ENCODE data around the gene ZC3H12C. TPM values are rescaled to one million over a fixed set of nuclear protein-coding genes. Genes with fewer than 3 reads are reported as not detected.

ZC3H12C gene
- total and polyA plus RNA-seq, 10 of the 15 experiments (the other 5 are each of a cell fraction or from before 2014, with no cell fraction given), result 0.31 to 31.0 (median 3.7) TPM

- TF ChIP-seq REST (IDR thresholded peaks at IDR 0.05; ENCODE audit: low read depth, low read length), result no peak
- TF ChIP-seq RUNX3 (IDR thresholded peaks at IDR 0.05; ENCODE audit: low read length), result no peak
Observed at GRCh38 chr11:110165039-110165925, 72.1 kb downstream of the ZC3H12C start (continued).

GRCh38 chr11:110168033-110168803, 75.0 kb downstream of the ZC3H12C start:
- Histone ChIP-seq H3K36me3 (ENCODE audit: control insufficient read depth in 2 of 2, insufficient read depth in 2 of 2, low read length in 1 of 2) (peaks cover 3 to 9% of the 10 kb centered on the region in 2 experiments; a peak in 3 of 4 replicates), H3K9me3 (replicated peaks; ENCODE audit: control insufficient read depth, insufficient read depth, low read length) (no peaks in the 10 kb centered on the region), H3K79me2 (ENCODE audit: control insufficient read depth, insufficient read depth, low read length) (no peaks in the 10 kb centered on the region), H3K27ac (ENCODE audit: control insufficient read depth, insufficient read depth) (no peak overlapping the region), H3K4me2 (ENCODE audit: control insufficient read depth, insufficient read depth) (no peak overlapping the region), H3K9ac (ENCODE audit: control insufficient read depth, insufficient read depth, low read length) (no peak overlapping the region), H3K4me1 (ENCODE audit: control insufficient read depth, insufficient read depth, low read length) (no peaks in the 10 kb centered on the region), H2AFZ (ENCODE audit: control insufficient read depth, low read depth, low read length) (no peak overlapping the region), H4K20me1 (ENCODE audit: control insufficient read depth, insufficient read depth) (peaks cover 2% of the 10 kb centered on the region; the same call in 1 of the 2 replicates), H3K4me3 (no peak overlapping the region), H3K27me3 (replicated peaks in 1 of 2; ENCODE audit: control insufficient read depth in 2 of 2, insufficient read depth in 2 of 2, low read length in 1 of 2) (no peaks in the 10 kb centered on the region)
- 71% methylated on average over 5 of the region's 5 CpGs for WGBS (ENCODE audit: insufficient coverage, insufficient replicate concordance, low lambda C conversion rate, missing lambda C conversion rate)
- ATAC-seq, result no peak
- no peak for TF ChIP-seq ZSCAN29 (IDR thresholded peaks at IDR 0.05)
- TF ChIP-seq RELA (IDR thresholded peaks at IDR 0.05; ENCODE audit: borderline replicate concordance, partially characterized antibody), result no peak
- TF ChIP-seq NFYB (IDR thresholded peaks at IDR 0.05; ENCODE audit: insufficient read depth, low read depth, low read length), result no peak
- no peak for TF ChIP-seq HDAC6 (IDR thresholded peaks at IDR 0.05; ENCODE audit: unreplicated experiment)
- TF ChIP-seq RCOR1 (conservative IDR thresholded peaks at IDR 0.05; ENCODE audit: low read depth, low read length), result no peak
- no peak for TF ChIP-seq JUNB (IDR thresholded peaks at IDR 0.05)
- no peak for TF ChIP-seq SRF (IDR thresholded peaks at IDR 0.05; ENCODE audit: low read depth in 2 of 2, low read length in 2 of 2)
- no peak for TF ChIP-seq NFYA (IDR thresholded peaks at IDR 0.05; ENCODE audit: borderline replicate concordance, low read depth, low read length)
- ChIA-PET RAD21 (ENCODE audit: unreplicated experiment) (interaction anchor here (0.6 to 1.6 kb wide), 2 partner anchors 12 to 208 kb away, joined by 3 to 4 read pairs; no protein-coding TSS in a partner anchor), SMC1A (ENCODE audit: uncharacterized antibody, unreplicated experiment) (interaction anchor here (1.0 kb wide), 1 partner anchor 315 kb away, joined by 4 read pairs; no protein-coding TSS in a partner anchor), POLR2A (no interaction called here), CTCF (interaction anchor here (0.7 to 1.3 kb wide), 2 partner anchors 9 to 15 kb away, joined by 3 to 5 read pairs; no protein-coding TSS in a partner anchor)
- no TSS peak for BruUV-seq (replicated peaks)
- in situ Hi-C loops (cut with MboI), result no loop called here
- DNase-seq (ENCODE audit: low read depth, low spot score), result no peak
- intact Hi-C loops (cut with micrococcal nuclease; ENCODE audit: unreplicated experiment), result no loop called here
- FAIRE-seq, result no peak
